Endodermal cell (in vitro differentiated cells): ENCODE data around the gene TAF11L5. TPM values are rescaled to one million over a fixed set of nuclear protein-coding genes. Genes with fewer than 3 reads are reported as not detected.
"Not testable (repeated sequence)": the region's sequence is repeated elsewhere in the genome, so short reads cannot be mapped to it uniquely, and the experiment has no call there.

Experiments used
- DNase-seq: peaks from one replicate; pipeline ENCODE4 v3.0.0-alpha.2; 2017
- H3K27ac ChIP-seq: 2 replicates; pipeline ENCODE4 v1.5.1; 2013; ENCODE audit warnings: mild to moderate bottlenecking, low read depth, low read length, moderate library complexity
- H3K27me3 ChIP-seq: 2 replicates; pipeline ENCODE4 v1.6.1; 2013; ENCODE audit warnings: mild to moderate bottlenecking, low read length, moderate library complexity; ENCODE audit not compliant: insufficient read depth, control insufficient read depth, poor library complexity, severe bottlenecking
- H3K36me3 ChIP-seq: 2 replicates; pipeline ENCODE4 v1.7.0; 2013; ENCODE audit warnings: mild to moderate bottlenecking, low read length, moderate library complexity; ENCODE audit not compliant: control insufficient read depth, insufficient read depth
- H3K4me1 ChIP-seq: one replicate; pipeline ENCODE4 v1.7.0; 2013; ENCODE audit warnings: low read length; ENCODE audit not compliant: control insufficient read depth, insufficient read depth
- H3K4me3 ChIP-seq: 2 replicates; pipeline ENCODE4 v1.5.1; 2013; ENCODE audit warnings: mild to moderate bottlenecking, low read length, moderate library complexity
- H3K9ac ChIP-seq: 2 replicates; pipeline ENCODE4 v1.6.1; 2013; ENCODE audit warnings: mild to moderate bottlenecking, low read length, moderate library complexity; ENCODE audit not compliant: poor library complexity, severe bottlenecking; ENCODE audit errors: extremely low read depth
- H3K9me3 ChIP-seq: 2 replicates; pipeline ENCODE4 v1.6.1; 2013; ENCODE audit warnings: mild to moderate bottlenecking, low read length, moderate library complexity; ENCODE audit not compliant: control insufficient read depth
- H3K27ac Mint-ChIP-seq: 2 replicates; pipeline ENCODE4 v1.8.0; 2020; ENCODE audit warnings: mixed read lengths
- H3K27me3 Mint-ChIP-seq: 2 replicates; pipeline ENCODE4 v1.8.0; 2021; ENCODE audit warnings: mild to moderate bottlenecking, mixed read lengths; ENCODE audit not compliant: insufficient read depth
- H3K36me3 Mint-ChIP-seq: 2 replicates; pipeline ENCODE4 v1.8.0; 2020; ENCODE audit warnings: low read depth, mixed read lengths
- H3K4me1 Mint-ChIP-seq: 2 replicates; pipeline ENCODE4 v1.8.0; 2020; ENCODE audit warnings: mixed read lengths
- H3K4me3 Mint-ChIP-seq: 2 replicates; pipeline ENCODE4 v1.8.0; 2020; ENCODE audit warnings: mild to moderate bottlenecking, moderate library complexity, mixed read lengths
- H3K9me3 Mint-ChIP-seq: 2 replicates; pipeline ENCODE4 v1.8.0; 2020; ENCODE audit warnings: mild to moderate bottlenecking, mixed read lengths
- whole genome bisulfite sequencing, 2 experiments: methylation state at CpG; one replicate each; pipeline versions ENCODE4 v1.1.5 to v1.1.7; 2013; ENCODE audit warnings: missing lambda C conversion rate in 2 of 2, mixed read lengths in 1 of 2; ENCODE audit not compliant: insufficient coverage in 1 of 2, insufficient read length in 1 of 2; 5-methylcytosine and 5-hydroxymethylcytosine counted together
- long read RNA-seq, 4 experiments: library from polyadenylated mRNA in 2 of 4; library from RNA in 1 of 4; library from capped mRNA in 1 of 4; stranded (forward) in 3 of 4; unstranded in 1 of 4; transcript quantifications; one replicate each; pipeline ENCODE4 v2.0.0, GENCODE V29; 2020 to 2021; ENCODE audit warnings: inconsistent platforms in 1 of 4
- polyA plus RNA-seq, 2 experiments: library from polyadenylated mRNA; stranded (reverse); fragments of 50-300 nt; gene quantifications; one replicate each; pipeline ENCODE4 v1.2.3, GENCODE V29; 2013
- total RNA-seq, 2 donors: library from RNA; stranded (reverse); fragmentation: NEBNext Ultra II Directional in 1 of 2; extraction: Animal tissue kit (Norgen Biotek cat#: 25700) in 1 of 2; gene quantifications; 2 replicates in 1 of 2; 3 replicates in 1 of 2; pipeline ENCODE4 v1.2.1, GENCODE V29; 2021
- TF ChIP-seq, protein P1 (sequence below): fragments of 200-600 bp; sonication (generic); conservative IDR thresholded peaks from 2 replicates; pipeline ENCODE4 v1.5.0; 2021; ENCODE audit warnings: antibody characterized with exemption, mild to moderate bottlenecking

The TAF11L5 gene
- total RNA-seq: not detected
- polyA plus RNA-seq (2013, experiment 1 of 2): not detected
- polyA plus RNA-seq (2013, experiment 2 of 2): not detected
- long read RNA-seq, experiment 1: 0 reads
- long read RNA-seq, experiment 2: 0 reads
- long read RNA-seq, experiment 3: 0 reads
- long read RNA-seq, experiment 4: 0 reads

DNA sequence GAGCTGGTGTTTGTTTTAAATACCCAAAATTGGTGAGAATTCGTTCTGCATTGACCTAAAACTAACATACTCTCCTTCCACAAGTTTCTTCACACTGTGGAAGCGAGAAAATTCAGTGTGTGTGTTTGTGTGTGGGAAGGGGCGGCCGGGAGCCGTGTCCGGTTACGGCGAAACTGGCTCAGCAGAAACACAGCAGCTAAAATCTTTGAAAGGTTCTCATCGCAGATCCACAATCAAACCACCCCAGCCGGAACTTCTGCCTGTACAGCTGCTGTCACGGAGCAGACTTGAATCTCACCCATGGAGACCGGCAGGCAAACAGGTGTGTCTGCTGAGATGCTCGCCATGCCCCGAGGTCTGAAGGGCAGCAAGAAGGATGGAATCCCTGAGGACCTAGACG lies at the start of gene TAF11L5:
Gene TAF11L5, plus strand, starts transcription at position 301 of the 400 bp plus-strand sequence.
- not testable (repeated sequence) for H3K4me3 ChIP-seq, H3K27me3 ChIP-seq, H3K27ac Mint-ChIP-seq, H3K27me3 Mint-ChIP-seq, H3K36me3 ChIP-seq, H3K9me3 Mint-ChIP-seq, H3K36me3 Mint-ChIP-seq, DNase-seq, H3K4me3 Mint-ChIP-seq, H3K9me3 ChIP-seq, H3K27ac ChIP-seq, H3K4me1 Mint-ChIP-seq, H3K9ac ChIP-seq, H3K4me1 ChIP-seq
- WGBS, 2 experiments: no CpG with 5 or more reads among the region's 15 CpGs

DNA sequence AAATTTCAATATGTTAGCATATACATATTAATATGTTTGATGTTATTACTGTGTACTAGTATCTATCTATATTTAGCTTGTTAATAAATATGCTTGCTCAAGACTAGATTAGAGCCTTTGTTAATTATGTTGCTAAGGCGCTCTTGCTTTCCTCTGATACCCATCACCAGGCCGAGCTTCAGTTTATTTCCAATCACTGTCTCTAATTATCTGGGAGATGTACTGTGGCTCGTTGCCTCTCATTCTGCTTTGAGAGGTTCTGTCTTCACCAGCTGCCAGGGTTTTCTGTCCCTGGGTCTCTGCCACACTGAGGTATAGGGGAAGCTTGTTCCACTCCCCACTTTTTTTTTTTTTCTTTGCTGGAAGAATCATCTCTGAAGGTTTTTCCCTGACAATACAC lies 48.0 kb upstream of the TAF11L5 start:
- Histone ChIP-seq H3K27me3 (no peaks in the 10 kb centered on the region), H3K9me3 (no peaks in the 10 kb centered on the region), H3K36me3 (no peaks in the 10 kb centered on the region), H3K27ac (no peak overlapping the region), H3K9ac (no peak overlapping the region), H3K4me1 (no peaks in the 10 kb centered on the region), H3K4me3 (no peak overlapping the region)
- Mint-ChIP-seq H3K36me3 (no peaks in the 10 kb centered on the region), H3K9me3 (no peaks in the 10 kb centered on the region), H3K4me3 (no peak overlapping the region), H3K27ac (no peak overlapping the region), H3K27me3 (no peaks in the 10 kb centered on the region), H3K4me1 (peaks cover 3% of the 10 kb centered on the region)
- WGBS, 2 experiments: 67 to 95% methylated on average over 1 to 3 of the region's 3 CpGs
- no peak for DNase-seq
- TF ChIP-seq, protein P1, sequence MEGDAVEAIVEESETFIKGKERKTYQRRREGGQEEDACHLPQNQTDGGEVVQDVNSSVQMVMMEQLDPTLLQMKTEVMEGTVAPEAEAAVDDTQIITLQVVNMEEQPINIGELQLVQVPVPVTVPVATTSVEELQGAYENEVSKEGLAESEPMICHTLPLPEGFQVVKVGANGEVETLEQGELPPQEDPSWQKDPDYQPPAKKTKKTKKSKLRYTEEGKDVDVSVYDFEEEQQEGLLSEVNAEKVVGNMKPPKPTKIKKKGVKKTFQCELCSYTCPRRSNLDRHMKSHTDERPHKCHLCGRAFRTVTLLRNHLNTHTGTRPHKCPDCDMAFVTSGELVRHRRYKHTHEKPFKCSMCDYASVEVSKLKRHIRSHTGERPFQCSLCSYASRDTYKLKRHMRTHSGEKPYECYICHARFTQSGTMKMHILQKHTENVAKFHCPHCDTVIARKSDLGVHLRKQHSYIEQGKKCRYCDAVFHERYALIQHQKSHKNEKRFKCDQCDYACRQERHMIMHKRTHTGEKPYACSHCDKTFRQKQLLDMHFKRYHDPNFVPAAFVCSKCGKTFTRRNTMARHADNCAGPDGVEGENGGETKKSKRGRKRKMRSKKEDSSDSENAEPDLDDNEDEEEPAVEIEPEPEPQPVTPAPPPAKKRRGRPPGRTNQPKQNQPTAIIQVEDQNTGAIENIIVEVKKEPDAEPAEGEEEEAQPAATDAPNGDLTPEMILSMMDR: no peak

DNA sequence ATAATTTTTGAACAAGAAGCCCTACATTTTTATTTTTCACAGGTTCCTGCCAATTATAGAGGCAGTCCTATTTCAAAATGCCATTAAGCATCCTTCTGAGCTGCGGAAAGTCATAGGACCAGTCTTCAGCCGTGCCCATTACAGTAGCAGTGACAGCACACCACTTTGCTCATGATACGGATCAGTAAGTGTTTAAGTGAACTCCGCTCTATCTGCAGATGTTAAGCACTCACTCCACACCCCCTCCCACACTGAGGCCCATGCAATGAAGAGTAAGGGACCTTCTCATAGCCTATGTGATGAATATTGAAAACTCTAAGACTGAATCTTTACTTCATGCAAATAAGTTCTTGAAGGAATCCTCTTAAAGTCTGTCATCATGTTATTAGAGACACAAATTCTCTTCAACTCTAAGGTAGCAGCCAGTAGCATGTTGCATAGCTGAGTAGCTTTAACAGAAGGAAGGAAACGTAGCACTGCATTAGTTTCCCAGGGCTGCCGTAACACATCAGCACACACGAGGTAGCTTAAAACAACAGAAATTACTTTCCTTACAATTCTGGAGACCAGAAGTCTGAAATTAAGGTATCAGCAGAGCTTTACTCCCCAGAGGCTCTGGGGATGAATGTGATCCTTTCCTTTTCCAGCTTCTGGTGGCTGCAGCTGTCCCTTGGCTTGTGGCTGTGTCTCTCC lies 47.3 kb upstream of the TAF11L5 start:
- Mint-ChIP-seq H3K4me1 (peaks cover 3% of the 10 kb centered on the region), H3K4me3 (no peak overlapping the region), H3K9me3 (no peaks in the 10 kb centered on the region), H3K27ac (no peak overlapping the region), H3K36me3 (no peaks in the 10 kb centered on the region), H3K27me3 (no peaks in the 10 kb centered on the region)
- H3K36me3 ChIP-seq: no peaks in the 10 kb centered on the region
- WGBS, 2 experiments: 87 to 90% methylated on average over 6 to 7 of the region's 7 CpGs
- H3K9me3 ChIP-seq: no peaks in the 10 kb centered on the region
- no peaks in the 10 kb centered on the region for H3K4me1 ChIP-seq
- H3K9ac ChIP-seq: no peak overlapping the region
- no peaks in the 10 kb centered on the region for H3K27me3 ChIP-seq
- TF ChIP-seq, protein P1: no peak
- no peak overlapping the region for H3K27ac ChIP-seq
- no peak for DNase-seq
- H3K4me3 ChIP-seq: no peak overlapping the region
